HG03108 (cell line): Measurements from ENCODE around the gene TPRA1.

Experiments
- ATAC-seq: cut with Tn5 transposase; IDR thresholded peaks from one replicate; pipeline ENCODE4 v1.9.1; 2021; ENCODE audit warnings: moderate library complexity; ENCODE audit not compliant: unreplicated experiment

The TPRA1 gene

DNA sequence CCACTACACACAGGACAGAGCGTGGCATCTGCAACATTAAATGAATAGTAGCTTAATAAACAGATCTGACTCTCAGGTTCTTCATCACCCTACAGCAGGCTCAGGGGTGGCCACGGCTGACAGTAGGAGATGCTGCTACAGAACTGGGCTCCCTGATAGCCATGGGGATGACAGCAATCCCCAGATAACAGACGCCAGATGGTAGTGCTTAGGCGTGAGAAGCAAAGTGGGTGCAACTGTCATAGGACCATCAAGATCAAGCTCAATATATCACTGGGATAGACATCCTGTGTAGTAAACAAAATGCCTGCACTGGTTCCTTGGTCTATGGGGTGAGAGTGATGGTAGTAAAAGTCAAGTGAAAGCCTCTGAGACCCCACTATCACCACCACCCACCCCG lies 2.6 kb upstream of the TPRA1 start:
- no peak for ATAC-seq

DNA sequence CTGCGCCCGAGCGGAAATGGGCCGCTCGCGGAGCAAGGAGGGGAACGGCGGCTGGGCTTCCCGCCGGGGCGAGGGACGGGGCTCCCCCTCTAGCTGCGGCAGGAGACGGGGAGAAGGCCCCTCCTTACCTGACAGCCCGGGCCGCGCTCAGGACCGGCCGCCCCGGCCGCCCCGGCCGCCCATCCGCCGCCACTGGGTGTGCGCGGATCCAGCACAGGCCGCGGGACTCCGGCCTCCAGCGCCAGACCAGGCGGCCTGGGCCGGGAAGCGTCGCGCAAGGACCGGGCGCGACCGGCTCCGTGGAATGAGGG lies 296 bp downstream of the TPRA1 start:
- peak; percentile 20 for ATAC-seq

DNA sequence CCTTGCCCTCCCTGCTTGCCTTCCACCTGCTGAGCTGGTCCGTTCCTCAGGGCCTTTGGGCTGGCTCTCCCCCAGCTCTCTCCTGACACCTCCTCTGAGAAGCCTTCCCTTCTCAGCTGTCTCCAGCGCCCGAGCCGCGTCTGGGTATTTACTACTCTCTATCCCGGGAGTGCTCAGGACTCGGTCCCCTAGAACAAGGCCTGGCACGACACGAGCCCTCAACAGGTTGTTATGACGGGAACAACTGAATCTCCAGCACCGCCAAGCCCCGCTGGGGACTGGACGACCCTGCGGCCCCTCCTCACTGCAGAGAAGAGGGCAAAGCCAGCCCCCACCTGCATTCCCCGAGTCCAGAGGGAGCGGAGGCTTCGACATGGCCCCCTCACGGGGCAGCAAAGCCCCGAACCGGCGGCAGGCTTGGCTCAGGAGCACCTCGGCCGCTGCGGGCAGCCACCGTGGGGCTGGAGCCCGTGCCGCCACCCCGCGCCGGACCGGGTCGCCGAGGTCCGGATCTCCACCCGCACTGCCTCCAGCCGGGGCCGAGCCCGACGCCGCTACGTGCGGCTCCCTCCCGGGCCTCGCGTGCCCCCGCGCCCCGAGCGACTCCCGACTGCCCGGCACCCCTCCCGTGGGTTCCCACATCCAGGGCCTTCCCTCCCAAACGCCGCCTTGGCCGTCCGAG lies 792 bp downstream of the TPRA1 start:
- ATAC-seq = no peak

DNA sequence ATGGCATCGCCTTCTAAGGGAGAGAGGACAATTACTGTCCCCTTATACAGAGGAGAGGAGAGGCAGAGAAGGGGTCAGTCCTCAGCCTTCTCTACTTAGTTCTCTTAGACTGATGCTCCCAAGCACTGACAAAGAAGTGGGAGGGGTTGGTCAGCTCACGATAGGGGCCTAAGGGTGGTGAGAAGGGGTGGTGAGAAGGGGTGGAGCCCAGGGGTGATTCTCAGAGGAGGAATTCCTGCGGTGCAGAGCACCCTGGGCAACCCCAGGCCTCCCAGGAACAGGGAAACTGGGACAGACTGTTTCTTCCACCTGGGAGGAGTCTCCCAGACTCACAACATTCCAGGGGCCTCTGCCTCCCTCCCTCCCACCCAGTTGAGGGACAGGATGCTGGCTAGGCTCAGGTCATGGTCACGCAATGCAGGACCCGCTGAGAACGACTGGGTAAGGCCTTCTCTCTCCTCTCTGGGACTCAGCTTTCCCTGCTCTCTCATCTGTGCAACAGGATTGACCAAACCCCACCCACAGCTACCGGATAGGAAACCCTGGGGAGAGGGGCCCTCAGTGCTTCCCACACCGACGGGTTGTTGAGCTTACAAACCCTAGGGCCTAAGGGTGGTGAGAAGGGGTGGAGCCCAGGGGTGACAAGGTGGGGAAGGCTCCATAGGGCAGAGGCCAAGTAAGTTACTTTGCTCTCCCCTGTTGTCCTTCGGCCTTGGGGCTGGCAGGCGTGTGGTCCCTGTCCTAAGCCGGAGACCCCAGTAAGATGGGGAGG lies 1.5 kb downstream of the TPRA1 start:
- ATAC-seq = no peak

DNA sequence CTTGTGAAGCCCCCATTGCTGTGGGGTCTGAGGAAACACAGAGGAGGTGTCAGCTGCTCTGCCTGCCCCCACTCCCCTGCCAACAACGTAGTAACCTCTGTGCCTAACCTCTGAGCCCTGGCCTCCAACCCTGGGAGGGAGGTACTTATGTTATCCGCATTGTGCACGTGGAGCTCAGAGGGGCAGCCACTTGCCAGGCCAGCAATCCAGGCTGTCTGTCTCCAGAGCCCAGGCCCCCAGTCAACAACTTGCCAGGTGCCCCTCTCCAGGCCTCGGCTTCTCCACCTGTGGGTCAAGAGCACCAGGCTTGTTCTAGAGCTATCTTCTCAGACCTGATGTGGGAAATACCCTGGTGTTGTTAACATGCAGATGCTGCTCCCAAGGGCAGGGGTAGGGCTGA lies 2.7 kb downstream of the TPRA1 start:
- no peak for ATAC-seq

DNA sequence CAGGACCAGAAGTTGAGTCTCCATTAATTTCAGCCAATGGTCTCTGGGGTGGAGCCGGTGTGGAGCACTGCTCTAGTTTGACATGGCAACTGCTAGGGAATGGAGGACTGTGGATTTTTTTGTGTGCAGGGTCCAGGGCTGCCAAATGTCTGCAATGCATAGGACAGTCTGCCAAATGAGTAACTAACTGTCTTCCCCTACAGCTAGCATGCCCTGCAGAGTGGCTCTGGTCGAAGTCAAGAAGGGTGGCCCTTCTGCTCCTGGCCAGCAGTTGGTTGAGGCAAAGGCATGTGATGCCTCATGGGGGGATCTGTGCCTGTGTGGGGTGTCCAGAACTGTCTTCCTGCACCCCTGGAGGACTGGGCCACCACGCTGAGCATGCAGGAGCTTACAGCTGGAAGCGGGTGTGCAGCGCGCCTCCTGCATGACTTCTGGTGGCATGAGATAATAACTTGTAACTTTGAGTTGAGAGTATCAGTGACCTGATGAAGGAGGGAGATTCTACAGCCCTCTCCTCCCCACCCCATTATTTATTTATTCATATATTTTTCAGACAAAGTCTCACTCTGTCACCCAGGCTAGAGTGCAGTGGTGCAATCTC lies 4.6 kb downstream of the TPRA1 start:
- no peak for ATAC-seq

DNA sequence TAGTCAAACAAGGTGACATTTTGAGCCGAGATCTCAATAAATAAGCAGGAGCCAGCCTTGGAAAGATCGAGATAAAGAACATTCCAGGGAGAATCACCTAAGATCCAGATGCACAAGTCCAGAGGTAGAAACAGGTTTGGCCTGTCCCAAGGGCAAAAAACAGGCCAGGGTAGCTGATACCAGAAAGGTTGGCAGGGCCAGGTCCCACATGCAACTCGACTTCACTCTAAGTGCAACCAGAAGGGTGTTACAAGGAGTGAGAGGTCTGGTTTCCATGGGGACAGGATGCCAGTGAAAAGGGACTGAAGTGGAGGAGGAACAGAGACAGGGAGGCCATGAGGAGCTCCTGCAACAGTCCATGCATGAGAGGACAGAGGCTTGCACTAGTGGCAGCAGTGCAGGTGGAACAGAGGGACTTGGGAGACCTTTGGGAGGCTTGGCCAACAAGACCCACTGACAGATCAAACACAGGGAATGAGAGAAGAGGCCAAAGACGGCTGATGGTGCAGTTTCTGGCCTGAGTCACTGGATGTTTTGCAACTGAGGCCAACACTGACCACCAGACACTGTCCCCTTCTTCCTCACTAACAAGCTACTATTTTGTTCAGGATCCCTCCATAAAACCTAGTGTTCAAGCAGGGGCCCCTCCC lies 5.2 kb downstream of the TPRA1 start:
- no peak for ATAC-seq

DNA sequence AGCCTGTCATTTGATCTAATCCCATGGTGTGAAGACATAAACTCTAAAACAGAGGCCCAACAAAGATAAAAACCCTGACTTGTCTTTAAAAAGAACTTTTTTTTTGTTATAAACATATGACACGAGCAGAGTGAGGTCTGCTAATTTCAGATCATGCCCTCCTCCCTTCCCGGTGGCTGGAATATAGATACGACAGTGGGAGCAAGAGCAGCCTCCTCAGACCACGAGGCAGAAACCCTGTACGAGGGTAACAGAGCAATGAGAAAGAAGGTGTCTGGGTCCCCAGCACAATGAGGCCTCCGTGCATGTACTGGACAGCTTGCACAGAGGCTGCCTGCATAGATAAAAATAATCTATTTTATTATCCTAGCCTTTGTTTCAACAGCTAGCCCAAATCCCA lies 5.8 kb downstream of the TPRA1 start:
- no peak for ATAC-seq

DNA sequence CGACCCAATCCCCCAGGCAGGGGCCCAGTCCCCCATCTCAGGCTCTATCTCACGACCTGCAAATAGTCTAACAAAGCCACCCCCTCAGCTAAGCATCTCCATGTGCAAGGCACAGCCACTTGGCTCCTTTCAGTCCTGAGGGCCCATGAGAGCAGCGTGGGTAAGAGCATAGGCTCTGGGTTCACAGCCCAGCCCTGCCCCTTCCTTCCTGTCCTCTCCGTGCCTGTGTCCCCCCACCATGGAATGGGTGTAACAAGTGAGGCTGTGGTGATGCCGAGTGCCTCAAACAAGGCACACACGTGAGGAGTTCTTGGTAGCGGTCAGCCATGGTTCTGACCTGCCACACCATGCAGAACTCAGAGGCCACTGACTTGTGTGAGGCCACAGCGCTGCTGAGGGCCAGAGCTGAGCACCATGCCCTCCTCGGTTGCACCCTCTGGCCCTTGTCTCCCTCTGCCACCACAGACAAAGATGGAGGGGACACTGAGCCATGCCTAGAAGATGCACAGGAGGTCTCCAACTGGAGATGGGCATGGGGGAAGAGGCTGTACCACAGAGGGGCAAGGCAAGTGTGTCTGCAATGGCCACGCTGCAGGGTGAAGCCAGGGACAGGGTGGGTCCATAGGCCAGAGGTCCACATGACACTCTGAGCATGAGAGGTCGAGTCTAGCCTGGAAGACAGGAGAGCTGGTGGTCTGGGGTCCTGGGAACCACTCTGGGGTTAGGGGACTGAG lies 10.0 kb downstream of the TPRA1 start:
- ATAC-seq = no peak

DNA sequence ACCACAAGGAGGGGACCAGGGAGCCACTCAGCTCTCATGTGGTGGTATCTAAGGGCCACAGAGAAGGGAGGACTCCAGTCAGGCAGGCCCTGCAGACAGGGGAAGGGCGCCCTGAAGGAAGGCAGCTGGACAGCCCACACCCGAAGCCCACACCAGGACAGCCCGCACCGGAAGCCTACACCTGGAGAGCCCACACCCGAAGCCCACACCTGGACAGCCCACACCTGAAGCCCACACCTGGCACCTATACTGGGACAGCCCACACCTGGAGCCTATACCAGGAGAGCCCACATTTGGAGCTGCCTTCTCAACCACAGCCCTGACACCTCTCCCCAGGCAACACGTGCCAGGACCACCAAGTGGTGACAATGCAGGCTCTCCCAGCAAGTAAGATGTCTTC lies 11.7 kb downstream of the TPRA1 start:
- ATAC-seq = no peak

DNA sequence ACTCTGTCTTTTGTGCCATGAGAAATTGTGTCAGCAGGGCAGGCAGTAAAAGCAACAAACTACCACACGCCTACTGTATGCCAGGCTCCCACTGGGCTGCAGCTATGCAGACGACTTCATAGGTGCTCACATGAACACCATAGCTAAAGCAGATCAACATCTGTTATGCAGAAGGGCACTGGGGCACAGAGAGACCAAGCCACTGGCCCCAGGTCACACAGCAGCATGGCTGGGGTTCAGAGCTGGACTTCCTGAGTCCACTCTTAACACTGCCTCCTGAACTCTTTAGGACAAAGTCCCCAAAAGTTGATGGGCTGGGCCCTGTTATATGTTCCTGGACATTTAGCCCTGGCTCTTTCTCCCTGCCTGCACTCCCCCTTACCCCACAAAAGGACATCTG lies 12.4 kb downstream of the TPRA1 start:
- ATAC-seq = no peak

DNA sequence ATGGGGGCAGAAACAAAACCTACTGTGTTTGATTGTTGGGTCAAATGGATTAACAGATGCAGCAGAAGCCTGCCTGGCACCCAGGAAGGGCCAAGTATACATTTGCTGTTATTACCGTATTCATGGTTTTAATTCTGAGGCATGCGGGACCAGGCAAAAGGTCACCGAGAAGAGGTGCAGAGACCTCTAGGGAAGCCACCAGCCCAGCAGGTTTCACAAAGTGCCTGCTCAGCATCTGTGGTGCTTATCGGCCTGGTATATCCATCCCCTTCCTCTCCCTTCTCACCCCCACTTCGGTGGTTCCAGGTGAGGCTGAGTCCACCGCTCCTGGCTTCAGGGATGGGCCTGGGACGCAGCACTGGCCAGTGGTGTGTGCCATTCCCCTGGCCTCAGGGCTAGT lies 13.1 kb downstream of the TPRA1 start:
- no peak for ATAC-seq

DNA sequence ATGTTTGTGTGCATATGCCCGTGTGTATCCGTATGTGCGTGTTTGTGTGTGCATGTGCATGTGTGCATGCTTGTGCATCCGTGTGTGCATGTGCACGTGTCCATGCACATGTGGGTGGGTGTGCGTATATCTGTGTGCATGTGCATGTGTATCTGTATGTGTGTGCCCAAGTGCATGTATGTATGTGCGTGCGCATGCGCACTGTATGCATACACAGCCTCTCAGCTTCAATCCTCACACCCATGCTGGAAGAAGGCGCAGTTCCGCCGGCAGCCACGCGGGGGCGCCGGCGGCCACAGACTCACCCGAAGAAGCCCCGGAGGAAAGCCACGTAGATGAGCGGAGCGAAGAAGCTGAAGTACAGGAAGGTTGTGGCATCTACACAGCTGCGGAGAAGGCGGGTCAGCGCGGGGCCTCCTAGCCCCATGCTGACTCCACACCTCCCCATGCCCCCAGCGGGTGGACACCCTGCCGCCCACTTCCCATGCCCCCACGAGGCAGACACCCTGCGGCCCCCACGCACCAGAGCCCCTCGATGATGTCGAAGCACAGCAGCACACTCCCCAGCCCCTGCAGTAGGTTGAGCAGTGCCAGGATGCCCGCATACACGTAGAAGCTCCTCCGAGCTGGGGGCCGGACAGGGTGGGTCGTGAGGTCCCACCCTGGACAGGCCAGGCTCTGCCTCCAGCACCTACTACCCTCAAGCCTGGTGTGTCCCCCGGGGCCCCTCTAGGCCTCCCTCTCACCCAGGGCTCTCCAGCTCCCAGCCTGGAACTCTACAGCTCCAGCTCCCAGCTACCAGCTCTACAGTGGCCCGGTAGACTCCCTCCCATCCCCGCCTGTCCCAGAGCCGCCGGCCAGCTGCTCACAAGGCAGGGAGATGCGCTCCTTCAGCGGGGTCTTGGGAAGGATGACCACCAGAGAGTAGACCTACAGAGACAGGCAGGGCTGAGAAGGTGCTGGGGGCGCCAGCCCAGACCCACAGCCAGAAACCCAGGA lies 15.4 kb downstream of the TPRA1 start:
- ATAC-seq = peak; percentile 82

DNA sequence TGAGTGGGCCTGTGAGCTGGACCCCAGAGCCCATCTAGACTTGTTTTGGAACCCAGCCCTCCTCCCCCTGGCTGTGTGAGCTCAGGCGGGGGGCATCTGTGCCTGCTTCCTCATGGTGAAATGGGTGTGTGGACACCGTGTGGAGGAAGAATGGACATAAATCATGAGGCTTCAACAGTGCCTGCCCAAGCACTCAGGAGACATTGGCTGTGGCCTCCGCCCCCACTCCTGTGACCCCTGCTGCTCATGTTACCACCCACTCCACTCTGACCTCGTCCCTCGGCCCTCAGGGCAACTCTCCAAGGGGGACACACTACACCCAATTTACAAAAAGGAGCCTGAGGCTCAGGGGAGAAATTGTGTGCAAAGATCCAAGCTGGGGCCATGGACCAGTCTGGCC lies 16.6 kb downstream of the TPRA1 start:
- no peak for ATAC-seq

DNA sequence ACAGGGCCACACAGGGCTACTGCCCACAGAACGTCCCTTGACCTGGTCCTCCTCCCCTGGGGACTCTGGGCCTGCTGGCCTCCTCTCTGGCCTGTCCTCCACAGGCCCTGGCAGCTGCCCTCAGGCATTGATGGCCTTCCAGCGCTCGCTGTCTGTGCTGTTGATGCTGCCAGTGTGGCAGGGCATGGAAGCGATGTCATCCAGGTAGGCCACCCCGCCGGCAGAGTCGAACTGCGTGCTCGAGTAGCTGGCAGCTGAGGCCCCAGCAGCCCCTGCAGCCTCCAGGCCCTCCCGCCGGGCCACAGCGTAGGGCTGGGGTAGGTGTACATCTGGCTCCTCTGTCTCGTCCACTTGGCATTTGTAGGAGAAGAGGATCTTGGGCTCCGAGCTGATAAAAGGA lies 17.1 kb downstream of the TPRA1 start:
- ATAC-seq = no peak

DNA sequence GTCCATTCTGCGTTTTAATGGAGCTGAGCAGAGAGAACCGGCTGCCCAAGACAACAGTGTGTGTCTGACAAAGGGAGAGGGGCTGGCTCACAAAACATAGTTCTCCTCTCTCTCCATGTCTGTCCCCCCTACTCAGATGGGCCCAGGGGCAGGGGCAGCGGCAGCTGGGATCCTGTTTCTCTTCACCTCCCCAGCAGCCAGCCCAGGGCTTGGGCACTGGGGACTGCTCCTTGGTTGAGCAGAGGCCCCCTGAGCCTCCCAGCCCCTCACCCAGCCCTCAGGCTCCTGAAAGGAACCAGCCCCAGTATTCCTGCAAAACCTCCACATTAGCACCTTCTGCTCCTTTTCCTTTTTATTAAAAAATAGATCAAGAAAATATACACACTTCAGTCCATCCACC lies 17.8 kb downstream of the TPRA1 start:
- ATAC-seq = no peak

DNA sequence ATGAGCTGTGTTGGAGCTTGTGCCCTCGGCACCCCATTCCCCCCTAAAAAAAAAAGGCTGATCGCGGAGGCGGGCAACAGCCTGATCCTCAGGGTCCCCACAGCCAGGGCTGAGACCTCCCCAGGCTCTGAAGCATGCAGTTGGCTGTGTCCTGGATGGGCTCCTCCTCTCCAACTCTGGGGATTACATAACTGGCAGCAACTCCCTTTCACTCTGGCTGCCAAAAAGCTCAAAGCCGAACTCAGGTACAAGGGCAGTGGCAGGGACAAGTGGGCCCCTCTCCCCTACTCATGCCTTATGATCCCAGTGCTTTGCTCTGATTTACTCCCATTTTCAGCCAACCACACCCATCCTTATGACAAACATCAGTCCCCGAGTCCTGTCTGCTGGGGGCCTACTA lies 18.3 kb downstream of the TPRA1 start:
- ATAC-seq = no peak

DNA sequence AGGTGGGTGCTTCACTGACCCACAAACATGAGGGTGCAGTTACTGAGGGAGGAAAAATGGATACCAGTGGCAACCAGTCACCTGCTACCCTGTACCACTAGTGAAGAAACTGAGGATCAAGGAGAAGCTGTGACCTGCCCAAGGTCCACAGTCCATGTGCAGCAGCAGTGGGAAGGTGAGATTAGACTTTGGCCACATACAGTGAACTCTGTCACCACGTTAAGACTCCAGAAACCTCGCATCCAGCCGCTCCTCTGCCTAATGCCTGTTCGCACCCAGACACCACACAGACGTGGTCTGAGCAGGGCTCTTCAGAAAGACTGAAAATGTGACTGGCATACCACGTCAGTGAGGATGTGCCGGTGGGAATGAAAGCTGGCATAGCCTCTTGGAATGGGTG lies 20.0 kb downstream of the TPRA1 start:
- no peak for ATAC-seq

DNA sequence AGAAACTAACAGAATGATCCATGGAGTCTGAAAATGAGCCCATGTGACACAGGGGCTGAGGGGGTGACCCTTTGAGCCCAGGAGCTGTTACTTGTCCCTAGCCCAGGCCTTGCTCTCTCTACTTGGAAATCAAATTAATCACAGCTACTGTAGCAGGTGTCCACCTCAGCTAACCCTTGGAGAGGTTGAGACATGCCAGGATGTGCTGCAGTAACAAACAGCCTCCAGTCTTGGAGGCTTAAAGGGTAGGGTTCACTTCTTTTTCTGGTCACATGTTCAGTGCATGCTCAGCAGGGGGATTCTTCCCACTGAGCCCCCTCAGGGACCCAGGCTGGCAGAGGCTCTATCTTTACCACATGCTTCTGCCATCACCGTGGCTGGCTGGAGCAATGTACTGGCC lies 21.4 kb downstream of the TPRA1 start:
- no peak for ATAC-seq

DNA sequence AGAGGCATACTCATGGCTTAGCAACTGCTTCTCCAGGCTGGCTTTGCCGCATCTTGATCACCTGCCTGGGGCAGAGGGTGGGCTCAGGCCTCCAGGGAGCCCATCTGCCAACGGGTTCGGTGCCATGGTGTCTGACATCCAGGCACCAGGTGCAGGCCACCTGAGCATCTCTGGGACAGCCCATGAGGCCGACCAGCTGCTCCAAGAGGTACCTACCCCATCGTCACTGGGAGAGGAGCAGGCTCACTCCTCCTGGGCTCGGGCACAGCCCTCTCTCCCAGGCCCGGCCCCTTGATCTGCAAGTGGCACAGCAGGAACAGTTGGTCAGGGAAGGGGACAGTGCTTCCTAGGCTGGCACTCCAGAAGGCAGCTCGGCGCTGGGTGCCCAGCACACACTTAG lies 21.9 kb downstream of the TPRA1 start:
- no peak for ATAC-seq
